Liver (tissue), 9 donors: ENCODE measurements around the gene NOP16. TPM values are rescaled to one million over a fixed set of nuclear protein-coding genes. Genes with fewer than 3 reads are reported as not detected.

Experiments used
- DNase-seq: peaks from one replicate; pipeline ENCODE4 v3.0.0-alpha.2; 2017; ENCODE audit warnings: low spot score
- H3K27ac ChIP-seq, 2 donors: one replicate each; pipeline ENCODE4 v1.7.0; 2013; ENCODE audit warnings: inconsistent platforms in 2 of 2, low read length in 2 of 2, control low read depth in 1 of 2, low read depth in 1 of 2, mild to moderate bottlenecking in 1 of 2
- H3K27me3 ChIP-seq, 4 donors: one replicate each; pipeline versions ENCODE4 v1.6.1 to v1.7.0; 2013; ENCODE audit warnings: low read length in 3 of 4, inconsistent platforms in 1 of 4, mild to moderate bottlenecking in 1 of 4, moderate library complexity in 1 of 4; ENCODE audit not compliant: control insufficient read depth in 4 of 4, insufficient read depth in 4 of 4
- H3K36me3 ChIP-seq, 4 donors: one replicate each; pipeline versions ENCODE4 v1.6.1 to v1.7.0; 2013; ENCODE audit warnings: low read length in 3 of 4, mild to moderate bottlenecking in 3 of 4, low read depth in 1 of 4, moderate library complexity in 1 of 4; ENCODE audit not compliant: control insufficient read depth in 4 of 4, insufficient read depth in 3 of 4
- H3K4me1 ChIP-seq, 4 donors: one replicate each; pipeline versions ENCODE4 v1.6.1 to v1.7.0; 2013; ENCODE audit warnings: low read length in 3 of 4, mild to moderate bottlenecking in 3 of 4, moderate library complexity in 1 of 4; ENCODE audit not compliant: control insufficient read depth in 4 of 4, insufficient read depth in 4 of 4
- H3K4me3 ChIP-seq, 3 donors: one replicate each; pipeline versions ENCODE4 v1.6.1 to v1.7.0; 2013; ENCODE audit warnings: low read length in 3 of 3, control low read depth in 1 of 3, low read depth in 1 of 3, mild to moderate bottlenecking in 1 of 3
- H3K9ac ChIP-seq, 2 donors: one replicate each; pipeline ENCODE4 v1.7.0; 2013; ENCODE audit warnings: low read length in 2 of 2, mild to moderate bottlenecking in 2 of 2, moderate library complexity in 2 of 2, control low read depth in 1 of 2, low read depth in 1 of 2
- H3K9me3 ChIP-seq, 4 donors: one replicate each; pipeline versions ENCODE4 v1.6.1 to v1.7.0; 2013; ENCODE audit warnings: low read length in 3 of 4; ENCODE audit not compliant: control insufficient read depth in 4 of 4
- EGR1 ChIP-seq, 2 donors: IDR thresholded peaks; 2 replicates each; pipeline ENCODE4 v1.6.1; 2016 to 2018; ENCODE audit warnings: antibody characterized with exemption in 2 of 2, low read depth in 2 of 2
- FOXA1 ChIP-seq: IDR thresholded peaks from 2 replicates; pipeline ENCODE4 v1.6.1; 2016; ENCODE audit warnings: antibody characterized with exemption
- FOXA2 ChIP-seq: IDR thresholded peaks from 2 replicates; pipeline ENCODE4 v1.6.1; 2016; ENCODE audit warnings: antibody characterized with exemption
- GABPA ChIP-seq, 2 donors: IDR thresholded peaks in 1 of 2; conservative IDR thresholded peaks in 1 of 2; 2 replicates each; pipeline ENCODE4 v1.6.1; 2016; ENCODE audit warnings: antibody characterized with exemption in 2 of 2, mild to moderate bottlenecking in 1 of 2, moderate library complexity in 1 of 2
- HNF4A ChIP-seq, 2 donors: conservative IDR thresholded peaks; 2 replicates each; pipeline ENCODE4 v1.6.1; 2016; ENCODE audit warnings: antibody characterized with exemption in 2 of 2, mild to moderate bottlenecking in 2 of 2
- HNF4G ChIP-seq: IDR thresholded peaks from 2 replicates; pipeline ENCODE4 v1.6.1; 2016; ENCODE audit warnings: antibody characterized with exemption
- JUND ChIP-seq, 2 donors: IDR thresholded peaks; 2 replicates each; pipeline ENCODE4 v1.6.1; 2016; ENCODE audit warnings: antibody characterized with exemption in 2 of 2
- NR2F2 ChIP-seq: IDR thresholded peaks from 2 replicates; pipeline ENCODE4 v1.6.1; 2016; ENCODE audit warnings: antibody characterized with exemption
- RAD21 ChIP-seq, 2 donors: IDR thresholded peaks; 2 replicates each; pipeline ENCODE4 v1.6.1; 2016; ENCODE audit warnings: antibody characterized with exemption in 2 of 2, mild to moderate bottlenecking in 2 of 2
- RXRA ChIP-seq, 2 donors: IDR thresholded peaks; 2 replicates each; pipeline ENCODE4 v1.6.1; 2017 to 2018; ENCODE audit warnings: antibody characterized with exemption in 2 of 2, mild to moderate bottlenecking in 1 of 2
- YY1 ChIP-seq: IDR thresholded peaks from 2 replicates; pipeline ENCODE4 v1.6.1; 2016; ENCODE audit warnings: antibody characterized with exemption, mild to moderate bottlenecking
- whole genome bisulfite sequencing: extraction: QIAGEN DNeasy Blood & Tissue Kit; methylation state at CpG from one replicate; pipeline ENCODE4 v1.1.7; 2013; 5-methylcytosine and 5-hydroxymethylcytosine counted together
- polyA plus RNA-seq, 2 donors: library from polyadenylated mRNA; stranded (reverse) in 1 of 2; unstranded in 1 of 2; fragments of 200-250 nt in 1 of 2; fragments of >200 nt in 1 of 2; fragmentation: Nextera tagmentation in 1 of 2; extraction: Ambion mirVana in 1 of 2; gene quantifications; one replicate each; pipeline versions ENCODE4 v1.2.1 to v1.2.3, GENCODE V29; 2013 to 2015
- total RNA-seq, 2 donors: library from RNA; depleted of rRNA; stranded (reverse); fragments of >200 nt; gene quantifications; one replicate each; pipeline ENCODE4 v1.2.3, GENCODE V29; 2014
- TF ChIP-seq, protein P1 (sequence below): IDR thresholded peaks from 2 replicates; pipeline ENCODE4 v1.6.1; 2016; ENCODE audit warnings: antibody characterized with exemption, mild to moderate bottlenecking
- TF ChIP-seq, protein P2 (sequence below): fragments of 150-350 bp; IDR thresholded peaks from 2 replicates; pipeline ENCODE4 v1.5.1; 2017; ENCODE audit warnings: improper control_type of control experiment, low read depth, low read length; ENCODE audit not compliant: missing input control
- TF ChIP-seq, protein P3 (sequence below): IDR thresholded peaks from 2 replicates; pipeline ENCODE4 v1.6.1; 2016; ENCODE audit warnings: antibody characterized with exemption
- TF ChIP-seq, protein P4 (sequence below): IDR thresholded peaks from 2 replicates; pipeline ENCODE4 v1.6.1; 2016; ENCODE audit warnings: antibody characterized with exemption
- donor health status: healthy.
- donor health status: healthy.
- donor health status: healthy.
- donor health status: healthy.
- donor health status: healthy.

The NOP16 gene
- total and polyA plus RNA-seq, 4 donors, result 6.1 to 41.2 (median 17.2) TPM

DNA sequence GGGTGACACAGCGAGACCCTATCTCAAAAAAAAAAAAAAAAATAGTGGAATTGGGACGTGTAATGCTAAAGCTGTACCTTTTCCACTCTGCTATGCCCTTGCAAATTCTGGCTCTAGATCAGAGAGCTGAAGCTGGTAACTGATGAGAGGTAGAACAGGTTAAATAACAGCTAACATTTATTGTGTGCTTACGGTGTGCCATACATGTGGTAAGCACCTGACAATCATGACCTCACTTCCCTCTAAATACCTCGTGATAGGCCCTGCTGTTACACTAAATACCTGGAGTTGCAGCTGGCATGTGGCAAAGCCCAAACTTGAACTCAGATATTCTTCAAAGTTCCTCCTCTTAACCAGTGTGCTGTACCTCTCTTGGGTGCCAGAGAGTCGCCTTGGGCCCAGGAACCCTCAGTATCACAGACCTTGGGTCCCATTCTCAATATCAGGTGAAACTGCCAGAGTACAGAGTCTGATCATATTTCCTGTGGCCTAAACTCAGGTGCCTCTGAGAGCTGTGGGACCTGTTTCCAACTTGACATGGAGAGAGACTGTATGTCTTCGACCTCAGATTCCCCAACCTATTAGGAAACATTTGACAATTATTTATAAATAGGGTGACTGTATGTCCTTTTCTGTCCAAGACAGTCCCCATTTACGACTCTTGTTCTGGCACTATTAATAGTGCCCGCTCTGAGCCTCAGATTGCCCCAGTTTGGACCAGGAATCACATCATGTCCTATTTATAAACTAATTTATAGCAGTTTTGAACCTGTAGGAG is 18.3 kb downstream of the NOP16 start (continued):
- TF ChIP-seq, protein P1, sequence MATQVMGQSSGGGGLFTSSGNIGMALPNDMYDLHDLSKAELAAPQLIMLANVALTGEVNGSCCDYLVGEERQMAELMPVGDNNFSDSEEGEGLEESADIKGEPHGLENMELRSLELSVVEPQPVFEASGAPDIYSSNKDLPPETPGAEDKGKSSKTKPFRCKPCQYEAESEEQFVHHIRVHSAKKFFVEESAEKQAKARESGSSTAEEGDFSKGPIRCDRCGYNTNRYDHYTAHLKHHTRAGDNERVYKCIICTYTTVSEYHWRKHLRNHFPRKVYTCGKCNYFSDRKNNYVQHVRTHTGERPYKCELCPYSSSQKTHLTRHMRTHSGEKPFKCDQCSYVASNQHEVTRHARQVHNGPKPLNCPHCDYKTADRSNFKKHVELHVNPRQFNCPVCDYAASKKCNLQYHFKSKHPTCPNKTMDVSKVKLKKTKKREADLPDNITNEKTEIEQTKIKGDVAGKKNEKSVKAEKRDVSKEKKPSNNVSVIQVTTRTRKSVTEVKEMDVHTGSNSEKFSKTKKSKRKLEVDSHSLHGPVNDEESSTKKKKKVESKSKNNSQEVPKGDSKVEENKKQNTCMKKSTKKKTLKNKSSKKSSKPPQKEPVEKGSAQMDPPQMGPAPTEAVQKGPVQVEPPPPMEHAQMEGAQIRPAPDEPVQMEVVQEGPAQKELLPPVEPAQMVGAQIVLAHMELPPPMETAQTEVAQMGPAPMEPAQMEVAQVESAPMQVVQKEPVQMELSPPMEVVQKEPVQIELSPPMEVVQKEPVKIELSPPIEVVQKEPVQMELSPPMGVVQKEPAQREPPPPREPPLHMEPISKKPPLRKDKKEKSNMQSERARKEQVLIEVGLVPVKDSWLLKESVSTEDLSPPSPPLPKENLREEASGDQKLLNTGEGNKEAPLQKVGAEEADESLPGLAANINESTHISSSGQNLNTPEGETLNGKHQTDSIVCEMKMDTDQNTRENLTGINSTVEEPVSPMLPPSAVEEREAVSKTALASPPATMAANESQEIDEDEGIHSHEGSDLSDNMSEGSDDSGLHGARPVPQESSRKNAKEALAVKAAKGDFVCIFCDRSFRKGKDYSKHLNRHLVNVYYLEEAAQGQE, result no peak
- TF ChIP-seq HNF4G, result no peak
- no peak for TF ChIP-seq YY1
- no peak for TF ChIP-seq NR2F2

DNA sequence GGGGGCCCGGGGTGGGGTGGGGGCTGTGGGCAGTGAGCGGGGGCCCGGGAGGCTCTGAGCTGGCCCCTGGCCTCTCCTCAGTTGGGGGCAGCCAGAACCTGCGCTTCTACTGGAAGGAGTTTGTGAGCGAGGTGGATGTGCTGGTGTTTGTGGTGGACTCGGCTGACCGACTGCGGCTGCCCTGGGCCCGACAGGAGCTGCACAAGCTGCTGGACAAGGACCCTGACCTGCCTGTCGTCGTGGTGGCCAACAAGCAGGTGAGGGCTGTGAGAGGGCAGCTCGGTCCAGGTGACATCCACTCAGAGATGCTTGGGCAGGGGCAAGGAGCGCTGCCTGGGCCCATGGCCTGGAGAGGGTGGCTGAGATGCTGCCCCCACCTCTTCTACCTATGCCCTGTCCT is 19.7 kb downstream of the NOP16 start:
- DNase-seq, result no peak
- TF ChIP-seq HNF4A (conservative IDR thresholded peaks at IDR 0.05), result no peak
- TF ChIP-seq, protein P1, result no peak
- TF ChIP-seq RXRA (IDR thresholded peaks at IDR 0.05), result no peak
- TF ChIP-seq, protein P2, sequence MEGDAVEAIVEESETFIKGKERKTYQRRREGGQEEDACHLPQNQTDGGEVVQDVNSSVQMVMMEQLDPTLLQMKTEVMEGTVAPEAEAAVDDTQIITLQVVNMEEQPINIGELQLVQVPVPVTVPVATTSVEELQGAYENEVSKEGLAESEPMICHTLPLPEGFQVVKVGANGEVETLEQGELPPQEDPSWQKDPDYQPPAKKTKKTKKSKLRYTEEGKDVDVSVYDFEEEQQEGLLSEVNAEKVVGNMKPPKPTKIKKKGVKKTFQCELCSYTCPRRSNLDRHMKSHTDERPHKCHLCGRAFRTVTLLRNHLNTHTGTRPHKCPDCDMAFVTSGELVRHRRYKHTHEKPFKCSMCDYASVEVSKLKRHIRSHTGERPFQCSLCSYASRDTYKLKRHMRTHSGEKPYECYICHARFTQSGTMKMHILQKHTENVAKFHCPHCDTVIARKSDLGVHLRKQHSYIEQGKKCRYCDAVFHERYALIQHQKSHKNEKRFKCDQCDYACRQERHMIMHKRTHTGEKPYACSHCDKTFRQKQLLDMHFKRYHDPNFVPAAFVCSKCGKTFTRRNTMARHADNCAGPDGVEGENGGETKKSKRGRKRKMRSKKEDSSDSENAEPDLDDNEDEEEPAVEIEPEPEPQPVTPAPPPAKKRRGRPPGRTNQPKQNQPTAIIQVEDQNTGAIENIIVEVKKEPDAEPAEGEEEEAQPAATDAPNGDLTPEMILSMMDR, result no peak
- Histone ChIP-seq H3K27me3 (no peaks in the 10 kb centered on the region), H3K27ac (no peak overlapping the region), H3K4me1 (peaks cover 3 to 16% (median 9%) of the 10 kb centered on the region in 4 donors), H3K4me3 (no peak overlapping the region), H3K9ac (no peak overlapping the region), H3K36me3 (no peaks in the 10 kb centered on the region), H3K9me3 (no peaks in the 10 kb centered on the region)
- WGBS, result 97% methylated on average over 13 of the region's 13 CpGs

DNA sequence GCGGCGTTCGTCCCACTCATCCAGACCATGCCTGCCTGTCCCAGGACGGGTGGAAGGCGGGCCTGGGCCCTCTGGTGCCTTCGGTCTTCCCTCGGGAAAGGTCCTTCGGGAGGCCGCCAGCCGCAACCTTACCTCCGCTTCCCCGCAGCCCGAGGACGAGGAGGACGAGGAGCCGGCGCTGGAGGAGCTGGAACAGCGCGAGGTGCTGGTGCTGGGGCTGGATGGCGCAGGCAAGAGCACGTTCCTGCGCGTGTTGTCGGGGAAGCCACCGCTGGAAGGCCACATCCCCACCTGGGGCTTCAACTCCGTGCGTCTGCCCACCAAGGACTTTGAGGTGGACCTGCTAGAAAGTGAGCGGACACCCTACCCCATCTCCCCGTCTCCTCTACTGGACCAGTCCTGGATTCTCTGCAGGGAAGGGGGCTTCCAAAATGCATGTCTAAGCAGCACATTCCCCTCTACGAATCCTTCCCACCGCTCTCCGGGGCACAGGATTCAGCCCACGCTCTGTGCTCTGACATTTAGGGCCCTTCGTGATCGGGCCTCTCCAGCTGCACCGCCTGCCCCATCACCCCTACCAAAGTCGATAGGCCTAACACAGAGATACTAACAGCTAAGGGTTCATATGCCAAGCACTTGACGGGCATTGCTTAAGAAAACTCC is 22.0 kb downstream of the NOP16 start:
- no peak overlapping the region for H3K27ac ChIP-seq
- H3K27me3 ChIP-seq, result no peaks in the 10 kb centered on the region
- peak overlapping the region in 1 of 3 donors; percentile 80 for H3K4me3 ChIP-seq
- DNase-seq, result no peak
- no peaks in the 10 kb centered on the region for H3K36me3 ChIP-seq
- 75% methylated on average over 38 of the region's 38 CpGs for WGBS
- H3K9ac ChIP-seq, result no peak overlapping the region
- peaks cover 5 to 22% (median 11%) of the 10 kb centered on the region in 4 donors for H3K4me1 ChIP-seq
- H3K9me3 ChIP-seq, result no peaks in the 10 kb centered on the region
- TF ChIP-seq FOXA2 (no peak), RAD21 (IDR thresholded peaks at IDR 0.05) (no peak), GABPA (IDR thresholded peaks at IDR 0.05 in 1 of 2, conservative IDR thresholded peaks at IDR 0.05 in 1 of 2) (no peak), EGR1 (IDR thresholded peaks at IDR 0.05; ENCODE audit: low read depth in 2 of 2) (no peak), YY1 (no peak), FOXA1 (no peak), JUND (IDR thresholded peaks at IDR 0.05) (no peak)
- TF ChIP-seq, protein P3, sequence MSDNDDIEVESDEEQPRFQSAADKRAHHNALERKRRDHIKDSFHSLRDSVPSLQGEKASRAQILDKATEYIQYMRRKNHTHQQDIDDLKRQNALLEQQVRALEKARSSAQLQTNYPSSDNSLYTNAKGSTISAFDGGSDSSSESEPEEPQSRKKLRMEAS, result no peak
- TF ChIP-seq, protein P4, sequence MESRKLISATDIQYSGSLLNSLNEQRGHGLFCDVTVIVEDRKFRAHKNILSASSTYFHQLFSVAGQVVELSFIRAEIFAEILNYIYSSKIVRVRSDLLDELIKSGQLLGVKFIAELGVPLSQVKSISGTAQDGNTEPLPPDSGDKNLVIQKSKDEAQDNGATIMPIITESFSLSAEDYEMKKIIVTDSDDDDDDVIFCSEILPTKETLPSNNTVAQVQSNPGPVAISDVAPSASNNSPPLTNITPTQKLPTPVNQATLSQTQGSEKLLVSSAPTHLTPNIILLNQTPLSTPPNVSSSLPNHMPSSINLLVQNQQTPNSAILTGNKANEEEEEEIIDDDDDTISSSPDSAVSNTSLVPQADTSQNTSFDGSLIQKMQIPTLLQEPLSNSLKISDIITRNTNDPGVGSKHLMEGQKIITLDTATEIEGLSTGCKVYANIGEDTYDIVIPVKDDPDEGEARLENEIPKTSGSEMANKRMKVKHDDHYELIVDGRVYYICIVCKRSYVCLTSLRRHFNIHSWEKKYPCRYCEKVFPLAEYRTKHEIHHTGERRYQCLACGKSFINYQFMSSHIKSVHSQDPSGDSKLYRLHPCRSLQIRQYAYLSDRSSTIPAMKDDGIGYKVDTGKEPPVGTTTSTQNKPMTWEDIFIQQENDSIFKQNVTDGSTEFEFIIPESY, result no peak
- TF ChIP-seq, protein P2, result no peak
